ENCODE measurements around the gene SI. TPM values are rescaled to one million over a fixed set of nuclear protein-coding genes. Genes with fewer than 3 reads are reported as not detected.

Gene SI
- not detected for total RNA-seq

- no peaks in the 10 kb centered on the region for H3K9me3 ChIP-seq
- DNase-seq = no peak
- intact Hi-C loops (cut with DNase I) = no loop called here
- no peaks in the 10 kb centered on the region for H3K4me1 ChIP-seq
- no peak for TF ChIP-seq CTCF (IDR thresholded peaks at IDR 0.05)
- no peak for TF ChIP-seq POLR2A (IDR thresholded peaks at IDR 0.05)
- no peaks in the 10 kb centered on the region for H3K27me3 ChIP-seq
- H3K36me3 ChIP-seq = no peaks in the 10 kb centered on the region
- H3K27ac ChIP-seq = no peak within 1 kb of the TSS
- H3K4me3 ChIP-seq = no peak within 1 kb of the TSS
Measured at GRCh38 chr3:165078293-165078692, at the start of gene SI. Gene SI, minus strand, starts transcription at chr3:165078496. Its CDS starts 2,484 bp downstream, at chr3:165076012.

GRCh38 chr3:165125836-165126235, 47.5 kb upstream of the SI start:
- H3K4me3 ChIP-seq = no peak overlapping the region
- H3K27ac ChIP-seq = no peak overlapping the region
- no peaks in the 10 kb centered on the region for H3K27me3 ChIP-seq
- TF ChIP-seq POLR2A (IDR thresholded peaks at IDR 0.05) (no peak), CTCF (IDR thresholded peaks at IDR 0.05) (no peak)
- intact Hi-C loops (cut with DNase I) = no loop called here
- H3K9me3 ChIP-seq = peaks cover 0 to 9% (median 0%) of the 10 kb centered on the region in 3 donors
- DNase-seq = no peak
- no peaks in the 10 kb centered on the region for H3K36me3 ChIP-seq
- no peaks in the 10 kb centered on the region for H3K4me1 ChIP-seq

GRCh38 chr3:165111401-165111800, 33.1 kb upstream of the SI start:
- TF ChIP-seq CTCF (IDR thresholded peaks at IDR 0.05) (no peak), POLR2A (IDR thresholded peaks at IDR 0.05) (no peak)
- Histone ChIP-seq H3K27ac (no peak overlapping the region), H3K9me3 (no peaks in the 10 kb centered on the region), H3K36me3 (no peaks in the 10 kb centered on the region), H3K27me3 (no peaks in the 10 kb centered on the region), H3K4me1 (no peaks in the 10 kb centered on the region), H3K4me3 (no peak overlapping the region)
- intact Hi-C loops (cut with DNase I) = no loop called here
- WGBS, 2 donors = 46 to 53% methylated on average over 1 of the region's 1 CpG
- DNase-seq = no peak

- Histone ChIP-seq H3K36me3 (no peaks in the 10 kb centered on the region), H3K4me1 (no peaks in the 10 kb centered on the region), H3K27me3 (no peaks in the 10 kb centered on the region), H3K9me3 (no peaks in the 10 kb centered on the region), H3K4me3 (no peak overlapping the region), H3K27ac (no peak overlapping the region)
- WGBS, 2 donors = 56 to 71% methylated on average over 1 of the region's 1 CpG
- intact Hi-C loops (cut with DNase I) = no loop called here
- no peak for TF ChIP-seq POLR2A (IDR thresholded peaks at IDR 0.05)
- no peak for TF ChIP-seq CTCF (IDR thresholded peaks at IDR 0.05)
- no peak for DNase-seq
Measured at GRCh38 chr3:165103616-165104015, 25.3 kb upstream of the SI start.

GRCh38 chr3:165082650-165083049, 4.4 kb upstream of the SI start:
- Histone ChIP-seq H3K9me3 (no peaks in the 10 kb centered on the region), H3K36me3 (no peaks in the 10 kb centered on the region), H3K27me3 (no peaks in the 10 kb centered on the region), H3K27ac (no peak overlapping the region), H3K4me3 (no peak overlapping the region), H3K4me1 (no peaks in the 10 kb centered on the region)
- intact Hi-C loops (cut with DNase I) = no loop called here
- TF ChIP-seq POLR2A (IDR thresholded peaks at IDR 0.05) = no peak
- no peak for TF ChIP-seq CTCF (IDR thresholded peaks at IDR 0.05)
- DNase-seq = no peak
